GM19025 (cell line): ENCODE data around the gene SGK1.
"Not testable (repeated sequence)": the region's sequence is repeated elsewhere in the genome, so short reads cannot be mapped to it uniquely, and the experiment has no call there.

Source experiments
- ATAC-seq: cut with Tn5 transposase; IDR thresholded peaks from one replicate; pipeline ENCODE4 v1.9.1; 2021; ENCODE audit warnings: mild to moderate bottlenecking, low read depth, moderate library complexity; ENCODE audit not compliant: unreplicated experiment

The SGK1 gene

GRCh38 chr6:134307870-134308269 is 10.0 kb downstream of the SGK1 start:
- no peak for ATAC-seq

GRCh38 chr6:134307075-134307474 is 10.8 kb downstream of the SGK1 start:
- no peak for ATAC-seq

GRCh38 chr6:134304381-134304780 is 13.5 kb downstream of the SGK1 start:
- not testable (repeated sequence) for ATAC-seq

GRCh38 chr6:134303891-134304290 is 14.0 kb downstream of the SGK1 start:
- ATAC-seq: no peak

- ATAC-seq: no peak
Observed at GRCh38 chr6:134299236-134299635, 18.7 kb downstream of the SGK1 start.

GRCh38 chr6:134296762-134297161 is 21.1 kb downstream of the SGK1 start:
- ATAC-seq: no peak

- peak; percentile 58 for ATAC-seq
Observed at GRCh38 chr6:134295953-134296553, 21.9 kb downstream of the SGK1 start.

- ATAC-seq: no peak
Observed at GRCh38 chr6:134293659-134294161, 24.2 kb downstream of the SGK1 start.

- ATAC-seq: no peak
Observed at GRCh38 chr6:134291156-134291555, 26.8 kb downstream of the SGK1 start.

GRCh38 chr6:134289204-134289575 is 28.7 kb downstream of the SGK1 start:
- no peak for ATAC-seq

- peak; percentile 55 for ATAC-seq
Observed at GRCh38 chr6:134288538-134289203, 29.2 kb downstream of the SGK1 start.

GRCh38 chr6:134287859-134288537 is 29.9 kb downstream of the SGK1 start:
- peak; percentile 40 for ATAC-seq

- ATAC-seq: no peak
Observed at GRCh38 chr6:134282816-134283215, 35.1 kb downstream of the SGK1 start.

GRCh38 chr6:134281388-134281787 is 36.5 kb downstream of the SGK1 start:
- no peak for ATAC-seq

GRCh38 chr6:134278000-134278399 is 39.9 kb downstream of the SGK1 start:
- no peak for ATAC-seq

- not testable (repeated sequence) for ATAC-seq
Observed at GRCh38 chr6:134276891-134277377, 41.0 kb downstream of the SGK1 start.

- no peak for ATAC-seq
Observed at GRCh38 chr6:134272374-134272773, 45.5 kb downstream of the SGK1 start.

- ATAC-seq: no peak
Observed at GRCh38 chr6:134267917-134268361, 50.0 kb downstream of the SGK1 start.

- ATAC-seq: no peak
Observed at GRCh38 chr6:134266776-134267175, 51.1 kb downstream of the SGK1 start.

GRCh38 chr6:134261766-134262165 is 56.1 kb downstream of the SGK1 start:
- no peak for ATAC-seq

GRCh38 chr6:134258849-134259306 is 59.0 kb downstream of the SGK1 start:
- ATAC-seq: no peak
